GM21786 (cell line): ENCODE data around the gene CCDC88A.

Source experiments
- ATAC-seq: cut with Tn5 transposase; IDR thresholded peaks from one replicate; pipeline ENCODE4 v1.9.1; 2021; ENCODE audit not compliant: unreplicated experiment

Gene CCDC88A

GRCh38 chr2:55422876-55423665 is 3.4 kb upstream of the CCDC88A start:
- no peak for ATAC-seq

- ATAC-seq, result no peak
These were observed 1.7 kb upstream of the CCDC88A start for GRCh38 chr2:55421326-55421725.

- ATAC-seq, result no peak
These were observed 1.2 kb upstream of the CCDC88A start for GRCh38 chr2:55420871-55421270.

- no peak for ATAC-seq
These were observed 726 bp upstream of the CCDC88A start for GRCh38 chr2:55420439-55420725.

- peak; percentile 17 for ATAC-seq
These were observed 400 bp downstream of the CCDC88A start for GRCh38 chr2:55419233-55419678.

- no peak for ATAC-seq
These were observed 984 bp downstream of the CCDC88A start for GRCh38 chr2:55418512-55419232.

GRCh38 chr2:55418072-55418471 is 1.6 kb downstream of the CCDC88A start:
- ATAC-seq, result no peak

GRCh38 chr2:55416786-55417568 is 2.7 kb downstream of the CCDC88A start:
- no peak for ATAC-seq

GRCh38 chr2:55415300-55415699 is 4.4 kb downstream of the CCDC88A start:
- ATAC-seq, result no peak

GRCh38 chr2:55408918-55409868 is 10.5 kb downstream of the CCDC88A start:
- no peak for ATAC-seq

- ATAC-seq, result no peak
These were observed 11.4 kb downstream of the CCDC88A start for GRCh38 chr2:55408098-55408882.

GRCh38 chr2:55405116-55405515 is 14.5 kb downstream of the CCDC88A start:
- ATAC-seq, result no peak

GRCh38 chr2:55403256-55403998 is 16.2 kb downstream of the CCDC88A start:
- no peak for ATAC-seq

- ATAC-seq, result no peak
These were observed 18.5 kb downstream of the CCDC88A start for GRCh38 chr2:55401124-55401523.

- ATAC-seq, result no peak
These were observed 19.3 kb downstream of the CCDC88A start for GRCh38 chr2:55400332-55400731.

- no peak for ATAC-seq
These were observed 19.8 kb downstream of the CCDC88A start for GRCh38 chr2:55399815-55400214.

- no peak for ATAC-seq
These were observed 23.7 kb downstream of the CCDC88A start for GRCh38 chr2:55395724-55396605.

GRCh38 chr2:55391615-55392242 is 27.9 kb downstream of the CCDC88A start:
- ATAC-seq, result no peak
